ENCODE data around the gene SETDB2. TPM values are rescaled to one million over a fixed set of nuclear protein-coding genes. Genes with fewer than 3 reads are reported as not detected.

Gene SETDB2
- total and polyA plus RNA-seq, 2 donors (not counting 3 experiments of a cell fraction or from before 2014, with no cell fraction given), result 1.5 to 5.6 TPM

DNA sequence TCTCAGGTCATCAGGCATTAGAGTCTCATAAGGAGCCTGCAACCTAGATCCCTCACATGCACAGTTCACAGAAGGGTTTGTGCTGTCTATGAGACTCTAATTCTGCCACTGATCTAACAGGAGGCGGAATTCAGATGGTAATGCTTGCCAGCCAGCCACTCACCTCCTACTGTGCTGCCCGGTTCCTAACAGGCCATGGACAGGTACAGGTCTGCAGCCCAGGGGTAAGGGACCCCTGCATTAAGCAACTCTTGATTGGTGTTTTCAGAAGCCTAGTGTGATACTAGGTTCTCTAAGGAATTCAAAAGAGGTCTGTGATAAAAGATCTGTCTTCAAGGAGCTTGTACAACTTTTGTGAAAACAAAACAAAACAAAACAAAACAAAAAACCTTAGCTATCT lies 31.3 kb upstream of the SETDB2 start:
- DNase-seq (ENCODE audit: low read depth, low spot score) (no peak), FAIRE-seq (no peak)
- H3K4me3 ChIP-seq (replicated peaks in 1 of 3; ENCODE audit: insufficient read depth in 1 of 3, low read depth in 1 of 3, low read length in 3 of 3), result no peak overlapping the region
- no peaks in the 10 kb centered on the region for H3K9me3 ChIP-seq (replicated peaks; ENCODE audit: control insufficient read depth, insufficient read depth, low read length)
- no peaks in the 10 kb centered on the region for H3K79me2 ChIP-seq (ENCODE audit: control insufficient read depth, insufficient read depth, low read length)
- H3K9ac ChIP-seq (replicated peaks; ENCODE audit: extremely low read depth, insufficient read depth, low read length), result no peak overlapping the region
- H3K27me3 ChIP-seq (ENCODE audit: control insufficient read depth in 2 of 2, insufficient read depth in 2 of 2, low read length in 2 of 2), result no peaks in the 10 kb centered on the region
- dilution Hi-C loops (cut with MboI; ENCODE audit: extremely low pct_ligation_motif_present, low sequenced_read_pairs) (no loop called here), intact Hi-C loops (cut with micrococcal nuclease) (no loop called here)
- no peak overlapping the region for H2AFZ ChIP-seq (ENCODE audit: low read depth, low read length)
- H3K36me3 ChIP-seq (ENCODE audit: control insufficient read depth in 2 of 2, extremely low read depth in 1 of 2, insufficient read depth in 2 of 2, low read length in 2 of 2), result no peaks in the 10 kb centered on the region
- no peak overlapping the region for H3K4me2 ChIP-seq (ENCODE audit: insufficient read depth, low read length)
- no peaks in the 10 kb centered on the region for H4K20me1 ChIP-seq (replicated peaks; ENCODE audit: control insufficient read depth, extremely low read depth, insufficient read depth, low read length)
- TF ChIP-seq POLR2AphosphoS5 (IDR thresholded peaks at IDR 0.05; ENCODE audit: insufficient read depth, low read depth, low read length) (no peak), EZH2 (IDR thresholded peaks at IDR 0.05; ENCODE audit: borderline replicate concordance, low read depth, low read length, severe bottlenecking) (no peak), MYC (IDR thresholded peaks at IDR 0.05; ENCODE audit: low read depth, low read length) (no peak), FOS (IDR thresholded peaks at IDR 0.05; ENCODE audit: borderline replicate concordance, insufficient read depth, low read length) (no peak), JUN (IDR thresholded peaks at IDR 0.05; ENCODE audit: borderline replicate concordance, insufficient read depth, insufficient read length, low read depth) (no peak), POLR2A (IDR thresholded peaks at IDR 0.05; ENCODE audit: low read depth, low read length) (no peak), GATA2 (IDR thresholded peaks at IDR 0.05; ENCODE audit: insufficient read depth, insufficient read length, low read depth, low read length) (no peak)
- TF ChIP-seq, protein P1, sequence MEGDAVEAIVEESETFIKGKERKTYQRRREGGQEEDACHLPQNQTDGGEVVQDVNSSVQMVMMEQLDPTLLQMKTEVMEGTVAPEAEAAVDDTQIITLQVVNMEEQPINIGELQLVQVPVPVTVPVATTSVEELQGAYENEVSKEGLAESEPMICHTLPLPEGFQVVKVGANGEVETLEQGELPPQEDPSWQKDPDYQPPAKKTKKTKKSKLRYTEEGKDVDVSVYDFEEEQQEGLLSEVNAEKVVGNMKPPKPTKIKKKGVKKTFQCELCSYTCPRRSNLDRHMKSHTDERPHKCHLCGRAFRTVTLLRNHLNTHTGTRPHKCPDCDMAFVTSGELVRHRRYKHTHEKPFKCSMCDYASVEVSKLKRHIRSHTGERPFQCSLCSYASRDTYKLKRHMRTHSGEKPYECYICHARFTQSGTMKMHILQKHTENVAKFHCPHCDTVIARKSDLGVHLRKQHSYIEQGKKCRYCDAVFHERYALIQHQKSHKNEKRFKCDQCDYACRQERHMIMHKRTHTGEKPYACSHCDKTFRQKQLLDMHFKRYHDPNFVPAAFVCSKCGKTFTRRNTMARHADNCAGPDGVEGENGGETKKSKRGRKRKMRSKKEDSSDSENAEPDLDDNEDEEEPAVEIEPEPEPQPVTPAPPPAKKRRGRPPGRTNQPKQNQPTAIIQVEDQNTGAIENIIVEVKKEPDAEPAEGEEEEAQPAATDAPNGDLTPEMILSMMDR (IDR thresholded peaks at IDR 0.05; ENCODE audit: extremely low read depth in 1 of 2, insufficient read depth in 1 of 2, low read depth in 1 of 2, low read length in 2 of 2), result no peak
- TF ChIP-seq, protein P2, sequence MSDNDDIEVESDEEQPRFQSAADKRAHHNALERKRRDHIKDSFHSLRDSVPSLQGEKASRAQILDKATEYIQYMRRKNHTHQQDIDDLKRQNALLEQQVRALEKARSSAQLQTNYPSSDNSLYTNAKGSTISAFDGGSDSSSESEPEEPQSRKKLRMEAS (IDR thresholded peaks at IDR 0.05; ENCODE audit: insufficient read depth, insufficient read length), result no peak
- POLR2A ChIA-PET, result no interaction called here
- no peaks in the 10 kb centered on the region for H3K9me1 ChIP-seq (replicated peaks; ENCODE audit: control insufficient read depth, extremely low read depth, insufficient read depth, low read length)
- CTCF ChIA-PET, result no interaction called here
- no TSS peak for BruUV-seq (replicated peaks)
- no peaks in the 10 kb centered on the region for H3K4me1 ChIP-seq (ENCODE audit: control insufficient read depth, extremely low read depth, insufficient read depth, low read length)
- H3K27ac ChIP-seq (ENCODE audit: insufficient read depth, low read depth, low read length), result no peak overlapping the region
